ENCODE data around the gene VEGFA. TPM values are rescaled to one million over a fixed set of nuclear protein-coding genes. Genes with fewer than 3 reads are reported as not detected.

The VEGFA gene
- total and polyA plus RNA-seq, 2 of the 8 experiments (the other 6 are each of a cell fraction or from before 2014, with no cell fraction given) = 42.2 to 58.5 TPM

DNA sequence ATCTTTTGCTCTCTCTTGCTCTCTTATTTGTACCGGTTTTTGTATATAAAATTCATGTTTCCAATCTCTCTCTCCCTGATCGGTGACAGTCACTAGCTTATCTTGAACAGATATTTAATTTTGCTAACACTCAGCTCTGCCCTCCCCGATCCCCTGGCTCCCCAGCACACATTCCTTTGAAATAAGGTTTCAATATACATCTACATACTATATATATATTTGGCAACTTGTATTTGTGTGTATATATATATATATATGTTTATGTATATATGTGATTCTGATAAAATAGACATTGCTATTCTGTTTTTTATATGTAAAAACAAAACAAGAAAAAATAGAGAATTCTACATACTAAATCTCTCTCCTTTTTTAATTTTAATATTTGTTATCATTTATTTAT is 15.9 kb downstream of the VEGFA start (continued):
- TF ChIP-seq, protein P1, sequence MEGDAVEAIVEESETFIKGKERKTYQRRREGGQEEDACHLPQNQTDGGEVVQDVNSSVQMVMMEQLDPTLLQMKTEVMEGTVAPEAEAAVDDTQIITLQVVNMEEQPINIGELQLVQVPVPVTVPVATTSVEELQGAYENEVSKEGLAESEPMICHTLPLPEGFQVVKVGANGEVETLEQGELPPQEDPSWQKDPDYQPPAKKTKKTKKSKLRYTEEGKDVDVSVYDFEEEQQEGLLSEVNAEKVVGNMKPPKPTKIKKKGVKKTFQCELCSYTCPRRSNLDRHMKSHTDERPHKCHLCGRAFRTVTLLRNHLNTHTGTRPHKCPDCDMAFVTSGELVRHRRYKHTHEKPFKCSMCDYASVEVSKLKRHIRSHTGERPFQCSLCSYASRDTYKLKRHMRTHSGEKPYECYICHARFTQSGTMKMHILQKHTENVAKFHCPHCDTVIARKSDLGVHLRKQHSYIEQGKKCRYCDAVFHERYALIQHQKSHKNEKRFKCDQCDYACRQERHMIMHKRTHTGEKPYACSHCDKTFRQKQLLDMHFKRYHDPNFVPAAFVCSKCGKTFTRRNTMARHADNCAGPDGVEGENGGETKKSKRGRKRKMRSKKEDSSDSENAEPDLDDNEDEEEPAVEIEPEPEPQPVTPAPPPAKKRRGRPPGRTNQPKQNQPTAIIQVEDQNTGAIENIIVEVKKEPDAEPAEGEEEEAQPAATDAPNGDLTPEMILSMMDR (IDR thresholded peaks at IDR 0.05; ENCODE audit: control extremely low read depth in 1 of 3, insufficient read depth in 1 of 3, low read depth in 1 of 3, low read length in 3 of 3) = no peak
- TF ChIP-seq RXRA (IDR thresholded peaks at IDR 0.05; ENCODE audit: insufficient read depth, low read depth, low read length) = no peak
- TF ChIP-seq, protein P2, sequence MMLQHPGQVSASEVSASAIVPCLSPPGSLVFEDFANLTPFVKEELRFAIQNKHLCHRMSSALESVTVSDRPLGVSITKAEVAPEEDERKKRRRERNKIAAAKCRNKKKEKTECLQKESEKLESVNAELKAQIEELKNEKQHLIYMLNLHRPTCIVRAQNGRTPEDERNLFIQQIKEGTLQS (IDR thresholded peaks at IDR 0.05; ENCODE audit: insufficient read depth, low read depth, low read length) = no peak
- TF ChIP-seq CTBP2 (IDR thresholded peaks at IDR 0.05; ENCODE audit: borderline replicate concordance, insufficient read depth, insufficient read length, low read length) = no peak
